Activated T-helper 17 cell treated with anti-CD3 and anti-CD28 coated beads, Interleukin-2, amount 50 U/mL, for 72 hours (primary cell): Measurements from ENCODE around the gene TNFAIP3. TPM values are rescaled to one million over a fixed set of nuclear protein-coding genes. Genes with fewer than 3 reads are reported as not detected.

Source experiments
- ATAC-seq: fragments of 150-1000 bp; cut with Tn5 transposase; replicated peaks from 2 replicates; pipeline ENCODE4 v1.10.0; 2021; ENCODE audit warnings: mild to moderate bottlenecking, moderate library complexity
- H3K27ac Mint-ChIP-seq: one replicate; pipeline ENCODE4 v1.8.0; 2022; ENCODE audit warnings: mixed read lengths
- H3K27me3 Mint-ChIP-seq: one replicate; pipeline ENCODE4 v1.8.0; 2022; ENCODE audit warnings: mixed read lengths
- H3K36me3 Mint-ChIP-seq: one replicate; pipeline ENCODE4 v1.8.0; 2022; ENCODE audit warnings: low read depth, mild to moderate bottlenecking, mixed read lengths
- H3K4me1 Mint-ChIP-seq: one replicate; pipeline ENCODE4 v1.8.0; 2022; ENCODE audit warnings: mixed read lengths
- H3K4me3 Mint-ChIP-seq: one replicate; pipeline ENCODE4 v1.8.0; 2022; ENCODE audit warnings: mild to moderate bottlenecking, mixed read lengths
- H3K9me3 Mint-ChIP-seq: one replicate; pipeline ENCODE4 v1.8.0; 2022; ENCODE audit warnings: mixed read lengths
- total RNA-seq, 2 donors: library from RNA; stranded (reverse); gene quantifications; one replicate each; pipeline ENCODE4 v1.2.3, GENCODE V29; 2022

The TNFAIP3 gene
- total RNA-seq, 2 donors from 2014 or later = 254 to 663 TPM

GRCh38 chr6:137864812-137865508, 2.1 kb upstream of the TNFAIP3 start:
- Mint-ChIP-seq H3K4me3 (peak overlapping the region; percentile 95), H3K36me3 (peaks cover 40% of the 10 kb centered on the region), H3K9me3 (no peaks in the 10 kb centered on the region), H3K4me1 (peaks cover 36% of the 10 kb centered on the region), H3K27me3 (no peaks in the 10 kb centered on the region), H3K27ac (no peak overlapping the region)
- no peak for ATAC-seq

GRCh38 chr6:137866200-137866913, 702 bp upstream of the TNFAIP3 start:
- peaks cover 33% of the 10 kb centered on the region for H3K4me1 Mint-ChIP-seq
- peak overlapping the region; percentile 95 for H3K4me3 Mint-ChIP-seq
- ATAC-seq = peak; percentile 16
- peak overlapping the region; percentile 95 for H3K27ac Mint-ChIP-seq
- no peaks in the 10 kb centered on the region for H3K27me3 Mint-ChIP-seq
- peaks cover 54% of the 10 kb centered on the region for H3K36me3 Mint-ChIP-seq
- no peaks in the 10 kb centered on the region for H3K9me3 Mint-ChIP-seq

GRCh38 chr6:137867685-137868509, 838 bp downstream of the TNFAIP3 start:
- peak; percentile 16 for ATAC-seq
- Mint-ChIP-seq H3K4me3 (peak overlapping the region; percentile 95), H3K4me1 (peaks cover 21% of the 10 kb centered on the region), H3K27me3 (no peaks in the 10 kb centered on the region), H3K9me3 (no peaks in the 10 kb centered on the region), H3K36me3 (peaks cover 70% of the 10 kb centered on the region), H3K27ac (peak overlapping the region; percentile 95)

GRCh38 chr6:137868721-137869548, 1.9 kb downstream of the TNFAIP3 start:
- no peaks in the 10 kb centered on the region for H3K9me3 Mint-ChIP-seq
- peak overlapping the region; percentile 95 for H3K27ac Mint-ChIP-seq
- peak overlapping the region; percentile 95 for H3K4me3 Mint-ChIP-seq
- no peak for ATAC-seq
- no peaks in the 10 kb centered on the region for H3K27me3 Mint-ChIP-seq
- peaks cover 21% of the 10 kb centered on the region for H3K4me1 Mint-ChIP-seq
- peaks cover 80% of the 10 kb centered on the region for H3K36me3 Mint-ChIP-seq

- peaks cover 18% of the 10 kb centered on the region for H3K4me1 Mint-ChIP-seq
- ATAC-seq = no peak
- no peaks in the 10 kb centered on the region for H3K9me3 Mint-ChIP-seq
- peak overlapping the region; percentile 95 for H3K4me3 Mint-ChIP-seq
- peaks cover 88% of the 10 kb centered on the region for H3K36me3 Mint-ChIP-seq
- peak overlapping the region; percentile 95 for H3K27ac Mint-ChIP-seq
- no peaks in the 10 kb centered on the region for H3K27me3 Mint-ChIP-seq
These were observed 2.7 kb downstream of the TNFAIP3 start for GRCh38 chr6:137869549-137870307.

GRCh38 chr6:137870308-137870644, 3.2 kb downstream of the TNFAIP3 start:
- H3K27ac Mint-ChIP-seq = peak overlapping the region; percentile 95

GRCh38 chr6:137870744-137871247, 3.7 kb downstream of the TNFAIP3 start:
- Mint-ChIP-seq H3K27ac (peak overlapping the region; percentile 95), H3K36me3 (peaks cover 99% of the 10 kb centered on the region), H3K9me3 (no peaks in the 10 kb centered on the region), H3K4me3 (peak overlapping the region; percentile 95), H3K4me1 (peaks cover 18% of the 10 kb centered on the region), H3K27me3 (no peaks in the 10 kb centered on the region)
- ATAC-seq = peak; percentile 51

More at GRCh38 chr6:137870308-137870644, 3.2 kb downstream of the TNFAIP3 start:
- peaks cover 94% of the 10 kb centered on the region for H3K36me3 Mint-ChIP-seq
- peak overlapping the region; percentile 95 for H3K4me3 Mint-ChIP-seq
- no peak for ATAC-seq
- H3K4me1 Mint-ChIP-seq = peaks cover 19% of the 10 kb centered on the region
- H3K27me3 Mint-ChIP-seq = no peaks in the 10 kb centered on the region
- H3K9me3 Mint-ChIP-seq = no peaks in the 10 kb centered on the region

- Mint-ChIP-seq H3K27me3 (no peaks in the 10 kb centered on the region), H3K27ac (peak overlapping the region; percentile 95), H3K4me1 (peaks cover 13% of the 10 kb centered on the region)
These were observed 4.2 kb downstream of the TNFAIP3 start for GRCh38 chr6:137871291-137871690.

GRCh38 chr6:137871831-137872454, 4.9 kb downstream of the TNFAIP3 start:
- H3K4me1 Mint-ChIP-seq = peaks cover 12% of the 10 kb centered on the region
- H3K27me3 Mint-ChIP-seq = no peaks in the 10 kb centered on the region
- H3K4me3 Mint-ChIP-seq = peak overlapping the region; percentile 95
- no peak for ATAC-seq
- H3K27ac Mint-ChIP-seq = peak overlapping the region; percentile 95
- H3K9me3 Mint-ChIP-seq = no peaks in the 10 kb centered on the region
- peaks cover 100% of the 10 kb centered on the region for H3K36me3 Mint-ChIP-seq

More at GRCh38 chr6:137871291-137871690, 4.2 kb downstream of the TNFAIP3 start:
- peak overlapping the region; percentile 95 for H3K4me3 Mint-ChIP-seq
- no peak for ATAC-seq
- peaks cover 100% of the 10 kb centered on the region for H3K36me3 Mint-ChIP-seq
- H3K9me3 Mint-ChIP-seq = no peaks in the 10 kb centered on the region

- Mint-ChIP-seq H3K27ac (peak overlapping the region; percentile 95), H3K36me3 (peaks cover 100% of the 10 kb centered on the region), H3K9me3 (no peaks in the 10 kb centered on the region), H3K4me1 (peaks cover 16% of the 10 kb centered on the region), H3K27me3 (no peaks in the 10 kb centered on the region), H3K4me3 (peak overlapping the region; percentile 95)
- no peak for ATAC-seq
These were observed 5.6 kb downstream of the TNFAIP3 start for GRCh38 chr6:137872581-137873115.

GRCh38 chr6:137873273-137873762, 6.3 kb downstream of the TNFAIP3 start:
- Mint-ChIP-seq H3K36me3 (peaks cover 100% of the 10 kb centered on the region), H3K9me3 (no peaks in the 10 kb centered on the region), H3K4me1 (peaks cover 23% of the 10 kb centered on the region), H3K4me3 (peak overlapping the region; percentile 95), H3K27ac (peak overlapping the region; percentile 95), H3K27me3 (no peaks in the 10 kb centered on the region)
- peak; percentile 71 for ATAC-seq

- ATAC-seq = no peak
- H3K4me1 Mint-ChIP-seq = peaks cover 24% of the 10 kb centered on the region
- H3K27ac Mint-ChIP-seq = peak overlapping the region; percentile 95
- peaks cover 100% of the 10 kb centered on the region for H3K36me3 Mint-ChIP-seq
- H3K27me3 Mint-ChIP-seq = no peaks in the 10 kb centered on the region
- peak overlapping the region; percentile 95 for H3K4me3 Mint-ChIP-seq
- no peaks in the 10 kb centered on the region for H3K9me3 Mint-ChIP-seq
These were observed 7.4 kb downstream of the TNFAIP3 start for GRCh38 chr6:137874204-137875057.
